ENCODE results near the gene DOLPP1.

Gene DOLPP1

GRCh38 chr9:129094387-129095169 is 13.7 kb downstream of the DOLPP1 start:
- no peak for DNase-seq (ENCODE audit: low read depth, low spot score)

- no peak for DNase-seq (ENCODE audit: low read depth, low spot score)
These were observed 14.3 kb downstream of the DOLPP1 start for GRCh38 chr9:129095170-129095667.

DNA sequence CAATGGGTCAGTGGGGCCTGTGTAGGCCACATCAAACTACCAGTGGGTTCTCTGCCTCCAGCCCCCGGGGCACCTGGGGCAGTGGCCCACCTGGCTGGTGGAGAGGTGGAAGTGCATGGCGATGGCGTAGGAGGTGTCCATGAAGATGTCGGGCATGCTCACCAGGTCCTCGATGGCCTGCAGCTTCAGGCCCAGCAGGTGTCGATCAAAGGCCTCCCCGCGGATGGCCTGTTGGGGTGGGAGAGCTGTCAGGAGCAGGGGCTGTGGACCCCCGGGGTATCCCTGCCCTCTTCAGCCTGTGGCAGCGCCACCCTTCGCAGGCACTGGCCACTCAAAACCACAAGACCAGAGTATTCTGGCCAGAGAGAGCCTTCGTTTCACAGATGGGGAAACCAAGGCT is 15.0 kb downstream of the DOLPP1 start:
- no peak for DNase-seq (ENCODE audit: low read depth, low spot score)

GRCh38 chr9:129097671-129098306 is 16.9 kb downstream of the DOLPP1 start:
- no peak for DNase-seq (ENCODE audit: low read depth, low spot score)

- no peak for DNase-seq (ENCODE audit: low read depth, low spot score)
These were observed 17.4 kb downstream of the DOLPP1 start for GRCh38 chr9:129098328-129098727.

DNA sequence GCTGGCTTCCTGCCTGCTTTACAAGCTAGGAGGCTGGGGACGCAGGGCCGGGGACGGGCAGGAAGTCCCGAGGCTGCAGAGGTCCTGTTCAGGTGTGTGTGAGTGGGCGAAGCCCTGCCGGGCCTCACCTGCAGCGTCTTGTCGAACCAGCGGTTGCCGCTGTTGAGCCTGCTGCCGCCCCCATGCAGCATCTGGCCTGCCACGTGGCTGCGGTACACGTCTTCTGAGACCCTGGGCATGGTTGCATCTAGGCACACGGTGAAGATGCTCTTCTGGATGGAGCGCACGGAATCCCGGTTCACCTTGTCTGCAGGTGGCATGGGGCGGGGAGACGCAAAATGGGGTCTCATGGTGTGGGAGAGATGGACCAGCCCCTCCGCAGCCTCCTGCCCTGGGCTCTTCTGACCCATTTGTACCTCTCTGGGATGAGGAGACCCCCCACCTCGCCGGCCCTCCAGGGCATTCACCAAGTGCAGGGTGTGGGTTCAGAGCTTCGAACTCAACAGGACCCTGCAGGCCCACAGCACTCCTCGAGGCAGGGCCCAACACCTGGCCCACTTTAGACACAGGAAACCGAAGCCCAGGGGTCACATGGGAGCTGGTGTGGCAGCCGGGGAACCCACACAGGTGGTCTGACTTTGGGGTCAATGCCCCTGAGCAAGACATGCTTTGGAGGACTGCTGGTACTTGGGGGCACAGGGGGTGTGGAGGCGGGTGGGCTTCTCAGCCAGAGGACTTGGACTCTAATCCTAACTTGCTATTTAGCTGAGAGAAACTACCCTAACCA is 19.7 kb downstream of the DOLPP1 start:
- no peak for DNase-seq (ENCODE audit: low read depth, low spot score)

GRCh38 chr9:129101279-129101678 is 20.4 kb downstream of the DOLPP1 start:
- DNase-seq (ENCODE audit: low read depth, low spot score), result no peak

GRCh38 chr9:129102095-129102525 is 21.2 kb downstream of the DOLPP1 start:
- no peak for DNase-seq (ENCODE audit: low read depth, low spot score)

DNA sequence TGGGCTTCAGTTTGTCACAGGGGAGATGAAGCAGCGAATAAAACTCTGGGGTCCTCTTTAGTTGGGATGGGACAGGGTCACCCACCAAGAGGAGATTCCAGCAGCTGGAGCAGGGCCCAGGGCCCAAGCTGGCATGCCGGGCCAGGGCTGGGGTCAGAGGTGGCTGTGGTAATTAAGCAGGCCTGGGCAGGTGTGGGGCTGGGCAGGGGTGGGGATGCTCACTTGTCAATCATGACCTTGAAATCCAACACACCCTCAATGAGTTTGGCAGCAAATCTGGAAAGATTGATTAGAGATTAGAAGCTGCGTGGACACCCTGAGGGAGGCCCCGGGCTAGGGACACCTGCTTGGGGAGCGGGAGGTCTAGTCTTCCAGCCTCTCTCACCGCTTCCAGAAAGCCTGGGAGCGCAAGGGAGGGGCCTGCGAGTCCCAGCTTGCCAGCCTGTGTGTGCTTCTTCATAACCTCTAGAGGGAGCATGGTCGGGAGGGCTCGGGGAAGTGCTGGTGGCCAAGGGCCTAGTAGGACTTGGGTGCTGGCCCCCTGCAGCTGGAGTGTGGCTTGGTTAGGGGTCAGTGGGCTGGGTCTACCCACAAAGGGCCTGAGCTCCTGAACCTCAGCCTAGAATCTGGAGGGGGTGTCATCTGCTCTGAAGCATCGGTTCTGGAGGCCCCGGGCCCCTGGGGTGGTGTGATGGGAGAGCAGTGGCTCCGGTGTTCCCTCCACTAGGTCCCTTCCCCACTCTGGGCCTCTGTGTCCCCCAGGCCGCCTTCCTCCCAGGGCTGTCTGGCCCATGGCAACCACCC is 22.1 kb downstream of the DOLPP1 start:
- DNase-seq (ENCODE audit: low read depth, low spot score), result no peak

GRCh38 chr9:129103595-129103965 is 22.7 kb downstream of the DOLPP1 start:
- DNase-seq (ENCODE audit: low read depth, low spot score), result no peak

GRCh38 chr9:129104051-129104450 is 23.1 kb downstream of the DOLPP1 start:
- no peak for DNase-seq (ENCODE audit: low read depth, low spot score)

DNA sequence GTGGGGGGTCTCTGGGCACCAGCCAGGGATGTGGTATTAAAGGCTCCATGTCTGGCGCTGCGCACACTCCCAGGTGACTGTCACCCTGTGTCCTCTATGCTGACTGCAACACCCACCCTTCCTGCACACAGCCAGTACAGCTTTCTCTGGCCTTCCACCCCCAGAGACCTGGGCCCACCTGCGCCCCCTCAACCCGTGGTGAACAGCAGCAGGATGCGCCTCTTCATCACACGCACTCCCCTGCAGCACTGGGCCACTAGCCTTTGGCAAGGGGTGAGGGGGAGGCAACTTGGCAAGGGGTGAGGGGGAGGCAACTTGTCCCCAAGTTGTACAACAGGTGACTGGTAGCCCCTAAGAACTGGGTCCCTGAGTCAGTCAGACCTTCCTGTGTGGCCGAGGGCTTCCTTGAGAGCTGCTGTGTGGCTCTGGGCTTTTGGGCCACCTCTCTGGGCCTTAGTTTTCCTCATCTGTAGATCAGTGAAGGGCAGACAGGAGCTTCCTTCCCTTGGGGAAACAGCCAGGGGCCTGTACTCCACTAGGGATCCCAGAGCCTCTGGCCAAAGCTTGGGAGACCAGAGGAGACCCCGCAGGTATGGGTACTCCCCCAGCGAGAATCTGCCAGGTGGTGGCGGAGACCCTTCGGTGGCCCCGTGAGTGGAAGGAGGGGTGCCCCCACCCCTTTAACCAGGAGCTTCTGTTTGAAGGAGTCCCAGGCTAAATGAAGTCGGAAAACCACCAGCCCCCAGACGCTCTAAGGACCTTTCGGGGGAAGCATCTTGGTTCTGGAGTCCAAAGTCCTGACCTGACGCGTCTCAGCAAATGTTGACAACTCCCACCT is 25.2 kb downstream of the DOLPP1 start:
- no peak for DNase-seq (ENCODE audit: low read depth, low spot score)

DNA sequence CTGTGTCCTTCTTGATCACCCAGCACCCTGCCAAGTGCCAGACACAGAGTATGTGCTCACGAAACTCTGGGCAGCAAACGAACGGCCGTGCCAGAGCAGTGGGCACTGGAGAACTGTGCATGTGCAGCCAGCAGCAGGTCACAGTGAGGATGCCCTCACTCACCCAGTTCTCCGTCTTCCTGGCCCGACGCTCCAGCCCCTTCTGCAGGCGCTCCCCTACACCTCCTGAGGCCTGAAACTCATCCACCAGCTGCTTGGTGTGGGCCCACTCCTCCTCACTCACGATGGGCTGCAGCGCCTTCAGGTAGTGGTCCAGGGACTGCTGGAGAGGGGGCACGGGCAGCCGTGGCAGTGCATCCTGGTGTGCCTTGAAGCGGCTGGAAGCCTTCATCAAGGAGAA is 26.7 kb downstream of the DOLPP1 start:
- no peak for DNase-seq (ENCODE audit: low read depth, low spot score)

GRCh38 chr9:129108083-129108804 is 27.3 kb downstream of the DOLPP1 start:
- DNase-seq (ENCODE audit: low read depth, low spot score), result no peak

DNA sequence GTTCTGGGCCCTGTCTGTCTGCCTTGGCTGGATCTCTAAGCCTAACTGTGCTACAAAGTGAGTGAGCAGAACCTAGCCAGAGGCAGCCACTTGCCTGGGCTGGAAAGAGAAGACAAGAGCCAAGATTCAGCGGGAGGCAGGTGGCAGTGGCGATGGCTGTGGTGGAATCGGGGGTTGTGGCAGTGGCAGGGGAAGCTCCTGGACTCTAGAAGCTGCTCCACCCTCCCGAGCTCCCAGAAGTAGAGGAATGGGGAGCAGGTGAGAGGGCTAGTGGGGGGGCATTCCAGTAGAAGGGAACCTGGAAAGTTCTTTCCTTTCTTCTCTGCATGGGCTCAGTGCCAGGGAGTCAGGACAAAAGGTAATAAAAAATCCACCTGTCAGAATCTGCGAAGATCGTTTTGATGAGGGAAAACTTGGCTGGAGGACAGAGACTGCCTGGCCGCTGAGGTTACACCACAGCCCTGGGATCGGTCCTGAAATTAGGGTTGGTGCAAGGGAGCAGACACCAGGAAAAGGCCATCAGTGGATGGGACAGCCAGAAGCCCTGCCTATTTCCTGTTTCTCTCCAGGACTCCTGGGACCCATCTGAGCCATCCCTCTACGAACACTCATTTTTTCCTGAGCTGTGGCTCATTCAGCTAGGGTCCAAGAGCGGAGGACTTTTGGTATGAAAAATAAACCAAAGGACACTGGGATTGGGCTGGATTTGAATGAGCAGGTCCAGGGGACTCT is 28.1 kb downstream of the DOLPP1 start:
- no peak for DNase-seq (ENCODE audit: low read depth, low spot score)

DNA sequence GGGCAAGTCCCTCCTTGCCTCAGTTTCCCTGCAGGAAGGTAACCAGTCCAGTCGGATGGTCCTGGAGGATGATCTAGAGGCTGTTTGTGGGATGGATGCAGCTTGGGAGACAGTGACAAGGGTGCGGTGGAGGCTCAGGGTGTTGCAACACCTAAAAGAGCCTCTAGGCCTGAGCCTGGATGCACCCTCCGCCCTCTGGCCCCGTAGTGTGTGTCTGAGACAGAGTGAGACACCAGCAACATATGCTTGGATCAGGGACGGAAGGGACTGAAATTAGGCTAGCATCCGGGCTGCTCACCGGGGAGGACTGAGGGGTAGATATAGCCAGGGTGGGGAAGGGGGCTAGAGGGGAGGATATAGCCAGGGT is 28.6 kb downstream of the DOLPP1 start:
- DNase-seq (ENCODE audit: low read depth, low spot score), result no peak

- DNase-seq (ENCODE audit: low read depth, low spot score), result no peak
These were observed 29.2 kb downstream of the DOLPP1 start for GRCh38 chr9:129109952-129110739.

DNA sequence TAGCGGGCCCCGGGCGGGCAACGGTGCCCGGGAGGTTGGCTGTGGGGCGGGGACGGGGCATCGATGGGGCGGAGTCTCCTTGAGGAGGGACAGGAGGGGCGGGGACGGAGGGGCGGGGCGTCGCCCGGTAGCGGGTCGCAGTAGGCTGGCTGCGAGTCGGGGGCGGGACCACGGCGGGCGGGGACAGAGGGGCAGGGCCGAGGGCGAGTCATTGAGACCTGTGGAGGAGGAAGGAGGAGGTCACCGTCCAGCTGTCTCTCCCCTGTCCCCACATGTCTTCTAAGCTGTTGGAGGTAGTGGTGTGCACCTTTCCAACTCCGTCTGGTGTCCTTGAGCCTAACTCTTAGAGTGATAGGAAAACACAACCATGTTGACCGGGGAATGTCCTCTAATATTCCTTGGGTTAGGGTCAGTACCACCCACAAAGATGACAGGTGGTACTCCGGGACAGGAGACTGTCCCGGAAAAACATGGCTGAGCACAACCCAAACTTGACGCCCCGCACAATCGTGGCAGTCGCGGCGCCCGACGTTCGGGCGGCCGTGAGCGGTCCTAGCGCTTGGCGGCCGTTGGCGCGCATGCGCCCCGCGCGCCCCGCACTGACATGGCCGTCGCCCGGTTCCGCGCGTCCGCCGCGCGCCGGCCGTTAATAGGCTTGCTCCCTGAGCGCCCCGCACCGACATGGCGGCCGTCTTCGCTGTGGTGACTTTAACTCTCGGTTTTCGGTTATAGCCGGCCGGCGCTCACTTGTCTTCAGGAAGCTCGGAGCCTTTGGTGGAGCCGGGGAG is 30.0 kb downstream of the DOLPP1 start, which contains the start of the genes CRAT and PTPA:
CRAT (minus strand) TSS at position 54 of the 788 bp plus-strand sequence. CDS start 284 bp downstream, outside the sequence.
PTPA (plus strand) TSS at position 676 of the 788 bp plus-strand sequence. CDS start 186 bp downstream, outside the sequence.
- DNase-seq (ENCODE audit: low read depth, low spot score), result peak; percentile 89
